ENCODE measurements around the gene PEAK1. TPM values are rescaled to one million over a fixed set of nuclear protein-coding genes. Genes with fewer than 3 reads are reported as not detected.
A peak's percentile ranks its signal among the peaks of the same experiment; 100 is the strongest.

Gene PEAK1
- total and polyA plus RNA-seq, 2 donors (not counting 3 experiments of a cell fraction or from before 2014, with no cell fraction given): 17.9 to 91.9 TPM

DNA sequence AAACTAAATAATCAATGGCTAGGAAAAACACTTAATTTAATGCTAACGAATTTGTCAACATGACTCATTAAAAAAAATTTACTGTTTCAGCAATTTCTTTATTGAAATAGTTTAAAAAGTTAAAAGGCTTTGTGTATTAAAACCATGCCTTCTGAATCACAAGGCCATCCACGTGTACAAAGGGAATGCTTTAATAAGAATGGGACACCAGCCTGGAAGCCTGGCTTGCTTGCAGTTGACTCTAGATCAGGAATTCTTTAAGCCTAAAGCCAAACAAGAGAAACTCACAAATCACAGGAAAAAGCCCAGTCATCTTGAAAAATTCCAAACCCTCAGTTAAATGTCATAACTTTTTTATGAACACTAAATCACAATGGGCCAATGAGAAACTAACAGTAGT, 137.6 kb downstream of the PEAK1 start:
- ChIA-PET POLR2A (no interaction called here), CTCF (interaction anchor here (1.3 kb wide), 1 partner anchor 44 kb away, joined by 3 read pairs; no protein-coding TSS in a partner anchor)
- Histone ChIP-seq H3K9ac (replicated peaks; ENCODE audit: extremely low read depth, insufficient read depth, low read length) (no peak overlapping the region), H3K9me3 (replicated peaks; ENCODE audit: control insufficient read depth, insufficient read depth, low read length) (no peaks in the 10 kb centered on the region), H3K27me3 (ENCODE audit: control insufficient read depth in 2 of 2, insufficient read depth in 2 of 2, low read length in 2 of 2) (no peaks in the 10 kb centered on the region), H4K20me1 (replicated peaks; ENCODE audit: control insufficient read depth, extremely low read depth, insufficient read depth, low read length) (no peaks in the 10 kb centered on the region), H3K9me1 (replicated peaks; ENCODE audit: control insufficient read depth, extremely low read depth, insufficient read depth, low read length) (no peaks in the 10 kb centered on the region), H3K4me2 (ENCODE audit: insufficient read depth, low read length) (no peak overlapping the region), H3K4me3 (replicated peaks in 1 of 3; ENCODE audit: insufficient read depth in 1 of 3, low read depth in 1 of 3, low read length in 3 of 3) (no peak overlapping the region), H3K36me3 (ENCODE audit: control insufficient read depth in 2 of 2, extremely low read depth in 1 of 2, insufficient read depth in 2 of 2, low read length in 2 of 2) (peaks cover 0 to 10% of the 10 kb centered on the region in 2 experiments), H2AFZ (ENCODE audit: low read depth, low read length) (no peak overlapping the region), H3K4me1 (ENCODE audit: control insufficient read depth, extremely low read depth, insufficient read depth, low read length) (no peaks in the 10 kb centered on the region), H3K79me2 (ENCODE audit: control insufficient read depth, insufficient read depth, low read length) (no peaks in the 10 kb centered on the region), H3K27ac (ENCODE audit: insufficient read depth, low read depth, low read length) (peak overlapping the region; percentile 30)
- dilution Hi-C loops (cut with MboI; ENCODE audit: extremely low pct_ligation_motif_present, low sequenced_read_pairs) (no loop called here), intact Hi-C loops (cut with micrococcal nuclease) (no loop called here)
- no TSS peak for BruUV-seq (replicated peaks)
- TF ChIP-seq MYC (IDR thresholded peaks at IDR 0.05; ENCODE audit: low read depth, low read length) (no peak), JUN (IDR thresholded peaks at IDR 0.05; ENCODE audit: borderline replicate concordance, insufficient read depth, insufficient read length, low read depth) (no peak), FOS (IDR thresholded peaks at IDR 0.05; ENCODE audit: borderline replicate concordance, insufficient read depth, low read length) (no peak), POLR2A (IDR thresholded peaks at IDR 0.05; ENCODE audit: low read depth, low read length) (no peak)
- TF ChIP-seq, protein P1, sequence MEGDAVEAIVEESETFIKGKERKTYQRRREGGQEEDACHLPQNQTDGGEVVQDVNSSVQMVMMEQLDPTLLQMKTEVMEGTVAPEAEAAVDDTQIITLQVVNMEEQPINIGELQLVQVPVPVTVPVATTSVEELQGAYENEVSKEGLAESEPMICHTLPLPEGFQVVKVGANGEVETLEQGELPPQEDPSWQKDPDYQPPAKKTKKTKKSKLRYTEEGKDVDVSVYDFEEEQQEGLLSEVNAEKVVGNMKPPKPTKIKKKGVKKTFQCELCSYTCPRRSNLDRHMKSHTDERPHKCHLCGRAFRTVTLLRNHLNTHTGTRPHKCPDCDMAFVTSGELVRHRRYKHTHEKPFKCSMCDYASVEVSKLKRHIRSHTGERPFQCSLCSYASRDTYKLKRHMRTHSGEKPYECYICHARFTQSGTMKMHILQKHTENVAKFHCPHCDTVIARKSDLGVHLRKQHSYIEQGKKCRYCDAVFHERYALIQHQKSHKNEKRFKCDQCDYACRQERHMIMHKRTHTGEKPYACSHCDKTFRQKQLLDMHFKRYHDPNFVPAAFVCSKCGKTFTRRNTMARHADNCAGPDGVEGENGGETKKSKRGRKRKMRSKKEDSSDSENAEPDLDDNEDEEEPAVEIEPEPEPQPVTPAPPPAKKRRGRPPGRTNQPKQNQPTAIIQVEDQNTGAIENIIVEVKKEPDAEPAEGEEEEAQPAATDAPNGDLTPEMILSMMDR (IDR thresholded peaks at IDR 0.05; ENCODE audit: extremely low read depth in 1 of 2, insufficient read depth in 1 of 2, low read depth in 1 of 2, low read length in 2 of 2): no peak
- TF ChIP-seq, protein P2, sequence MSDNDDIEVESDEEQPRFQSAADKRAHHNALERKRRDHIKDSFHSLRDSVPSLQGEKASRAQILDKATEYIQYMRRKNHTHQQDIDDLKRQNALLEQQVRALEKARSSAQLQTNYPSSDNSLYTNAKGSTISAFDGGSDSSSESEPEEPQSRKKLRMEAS (IDR thresholded peaks at IDR 0.05; ENCODE audit: insufficient read depth, insufficient read length): no peak
- DNase-seq (ENCODE audit: low read depth, low spot score) (peak; percentile 60), FAIRE-seq (no peak)

DNA sequence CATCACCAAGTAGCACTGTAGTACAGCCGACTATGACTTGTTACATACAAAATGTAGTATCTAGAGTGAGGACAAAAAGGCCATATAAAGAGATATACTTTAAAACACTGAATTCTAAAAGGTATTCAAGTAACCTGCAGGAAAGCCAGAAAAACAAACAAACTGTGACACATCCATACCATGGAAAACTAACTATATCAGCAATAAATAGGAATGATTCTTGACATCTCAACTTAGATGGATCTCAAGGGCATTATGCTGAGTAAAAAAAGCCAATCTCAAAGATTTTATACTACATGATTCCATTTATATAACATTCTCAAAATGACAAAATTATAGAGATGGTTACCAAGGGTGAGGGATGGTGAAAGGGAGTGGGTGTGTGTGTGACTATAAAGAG, 143.0 kb downstream of the PEAK1 start:
- TF ChIP-seq, protein P2 (IDR thresholded peaks at IDR 0.05; ENCODE audit: insufficient read depth, insufficient read length): no peak
- TF ChIP-seq EZH2 (IDR thresholded peaks at IDR 0.05; ENCODE audit: borderline replicate concordance, low read depth, low read length, severe bottlenecking): no peak
- TF ChIP-seq, protein P1 (IDR thresholded peaks at IDR 0.05; ENCODE audit: extremely low read depth in 1 of 2, insufficient read depth in 1 of 2, low read depth in 1 of 2, low read length in 2 of 2): no peak

More for the DNA sequence above, 143.0 kb downstream of the PEAK1 start:
- Histone ChIP-seq H4K20me1 (replicated peaks; ENCODE audit: control insufficient read depth, extremely low read depth, insufficient read depth, low read length) (no peaks in the 10 kb centered on the region), H3K27me3 (ENCODE audit: control insufficient read depth in 2 of 2, insufficient read depth in 2 of 2, low read length in 2 of 2) (no peaks in the 10 kb centered on the region), H3K9ac (replicated peaks; ENCODE audit: extremely low read depth, insufficient read depth, low read length) (no peak overlapping the region), H3K9me1 (replicated peaks; ENCODE audit: control insufficient read depth, extremely low read depth, insufficient read depth, low read length) (no peaks in the 10 kb centered on the region), H3K9me3 (replicated peaks; ENCODE audit: control insufficient read depth, insufficient read depth, low read length) (no peaks in the 10 kb centered on the region), H3K27ac (ENCODE audit: insufficient read depth, low read depth, low read length) (no peak overlapping the region), H3K36me3 (ENCODE audit: control insufficient read depth in 2 of 2, extremely low read depth in 1 of 2, insufficient read depth in 2 of 2, low read length in 2 of 2) (peaks cover 0 to 4% of the 10 kb centered on the region in 2 experiments), H3K79me2 (ENCODE audit: control insufficient read depth, insufficient read depth, low read length) (peaks cover 4% of the 10 kb centered on the region), H3K4me2 (ENCODE audit: insufficient read depth, low read length) (no peak overlapping the region), H2AFZ (ENCODE audit: low read depth, low read length) (no peak overlapping the region), H3K4me1 (ENCODE audit: control insufficient read depth, extremely low read depth, insufficient read depth, low read length) (no peaks in the 10 kb centered on the region), H3K4me3 (replicated peaks in 1 of 3; ENCODE audit: insufficient read depth in 1 of 3, low read depth in 1 of 3, low read length in 3 of 3) (no peak overlapping the region)
- FAIRE-seq (no peak), DNase-seq (ENCODE audit: low read depth, low spot score) (no peak)
- dilution Hi-C loops (cut with MboI; ENCODE audit: extremely low pct_ligation_motif_present, low sequenced_read_pairs) (no loop called here), intact Hi-C loops (cut with micrococcal nuclease) (no loop called here)
- BruUV-seq (replicated peaks): no TSS peak
- ChIA-PET CTCF (no interaction called here), POLR2A (no interaction called here)
